H1 (cell line): Measurements from ENCODE around the gene CFAP61. TPM values are rescaled to one million over a fixed set of nuclear protein-coding genes. Genes with fewer than 3 reads are reported as not detected.

Experiments
- CTCF ChIA-PET: fragments of 300-600 bp; sonication (Branson Sonifier 250); formaldehyde crosslinking; loops from one replicate; lab custom pipeline; 2021; ENCODE audit not compliant: partially characterized antibody; lab: Charles Lee
- POLR2A ChIA-PET: fragments of 300-600 bp; sonication (Branson Sonifier 250); formaldehyde crosslinking; loops from one replicate; lab custom pipeline; 2021; ENCODE audit warnings: inconsistent platforms; ENCODE audit not compliant: partially characterized antibody; lab: Charles Lee
- DNase-seq, 2 experiments: peaks; one replicate each; pipeline versions ENCODE4 v3.0.0 to v3.0.0-alpha.2; 2010 to 2022; ENCODE audit warnings: low spot score in 2 of 2, low read depth in 1 of 2, mixed read lengths in 1 of 2
- FAIRE-seq: peaks from 2 replicates; lab custom pipeline; 2011; peaks lifted over from hg19 to GRCh38; lab: Jason Lieb, UNC
- H2AFZ ChIP-seq: 2 replicates; pipeline ENCODE4 v1.8.1; 2012; ENCODE audit warnings: low read length, inconsistent platforms
- H2AK5ac ChIP-seq: 2 replicates; pipeline ENCODE4 v1.6.1; 2013; ENCODE audit warnings: low read depth, low read length
- H2BK120ac ChIP-seq: replicated peaks from 2 replicates; pipeline ENCODE3; 2013; ENCODE audit warnings: low read depth, low read length, inconsistent platforms
- H2BK12ac ChIP-seq: 2 replicates; pipeline ENCODE4 v1.6.1; 2013; ENCODE audit warnings: low read depth, low read length
- H2BK15ac ChIP-seq: 2 replicates; pipeline ENCODE4 v1.6.1; 2013; ENCODE audit warnings: low read length
- H2BK20ac ChIP-seq: 2 replicates; pipeline ENCODE4 v1.6.1; 2013; ENCODE audit warnings: low read length
- H2BK5ac ChIP-seq: 2 replicates; pipeline ENCODE4 v1.6.1; 2013; ENCODE audit warnings: low read depth, low read length
- H3K14ac ChIP-seq: 2 replicates; pipeline ENCODE4 v1.6.1; 2013; ENCODE audit warnings: inconsistent platforms; ENCODE audit not compliant: insufficient read length
- H3K18ac ChIP-seq: 2 replicates; pipeline ENCODE4 v1.6.1; 2013; ENCODE audit warnings: low read length; ENCODE audit errors: extremely low read depth
- H3K23ac ChIP-seq: 2 replicates; pipeline ENCODE4 v1.6.1; 2013; ENCODE audit warnings: inconsistent platforms; ENCODE audit not compliant: insufficient read length
- H3K23me2 ChIP-seq: 2 replicates; pipeline ENCODE4 v1.6.1; 2013; ENCODE audit warnings: low read depth, low read length
- H3K27ac ChIP-seq: 2 replicates; pipeline ENCODE4 v1.6.1; 2011; ENCODE audit warnings: low read depth, low read length, inconsistent platforms
- H3K27me3 ChIP-seq, 4 experiments: replicated peaks in 1 of 4; 1 replicate in 1 of 4; 2 replicates in 3 of 4; pipeline versions ENCODE4 v1.6.1 to v1.8.1; 2011 to 2013; ENCODE audit warnings: low read length in 3 of 4, mild to moderate bottlenecking in 3 of 4, inconsistent platforms in 2 of 4, mixed read lengths in 2 of 4, moderate library complexity in 1 of 4; ENCODE audit not compliant: control insufficient read depth in 3 of 4, insufficient read depth in 3 of 4; ENCODE audit errors: extremely low read depth in 1 of 4
- H3K36me3 ChIP-seq, 4 experiments: 2 replicates each; pipeline versions ENCODE4 v1.6.1 to v1.8.1; 2011 to 2013; ENCODE audit warnings: mild to moderate bottlenecking in 4 of 4, low read length in 3 of 4, moderate library complexity in 2 of 4, control low read depth in 1 of 4, inconsistent platforms in 1 of 4; ENCODE audit not compliant: insufficient read depth in 4 of 4, control insufficient read depth in 2 of 4
- H3K4ac ChIP-seq: replicated peaks from 2 replicates; pipeline ENCODE3; 2013; ENCODE audit warnings: low read length, low read depth, mixed read lengths, inconsistent platforms; ENCODE audit not compliant: insufficient read length
- H3K4me1 ChIP-seq, 4 experiments: replicated peaks in 1 of 4; 1 replicate in 1 of 4; 2 replicates in 3 of 4; pipeline versions ENCODE4 v1.6.1 to v1.8.1; 2011 to 2013; ENCODE audit warnings: low read length in 3 of 4, inconsistent platforms in 2 of 4, mixed read lengths in 1 of 4; ENCODE audit not compliant: insufficient read depth in 4 of 4, control insufficient read depth in 3 of 4
- H3K4me2 ChIP-seq, 2 experiments: 2 replicates each; pipeline versions ENCODE4 v1.6.1 to v1.8.1; 2011 to 2013; ENCODE audit warnings: low read depth in 2 of 2, low read length in 2 of 2, control low read depth in 1 of 2, inconsistent platforms in 1 of 2, mild to moderate bottlenecking in 1 of 2; ENCODE audit not compliant: insufficient read depth in 1 of 2
- H3K4me3 ChIP-seq, 4 experiments: fragments of 200-600, 300-600 bp in 1 of 4; sonication (generic), shearing (Covaris generic), sonication (Bioruptor Twin) in 1 of 4; 2 replicates each; pipeline versions ENCODE4 v1.5.1 to v1.8.1; 2011 to 2016; ENCODE audit warnings: low read length in 4 of 4, low read depth in 3 of 4, control low read depth in 2 of 4, inconsistent platforms in 2 of 4, mild to moderate bottlenecking in 2 of 4, mixed read lengths in 1 of 4, moderate library complexity in 1 of 4; ENCODE audit not compliant: insufficient read depth in 2 of 4; ENCODE audit errors: extremely low read depth in 1 of 4
- H3K56ac ChIP-seq: replicated peaks from 2 replicates; pipeline ENCODE3; 2013; ENCODE audit warnings: low read depth, mild to moderate bottlenecking, mixed read lengths, low read length, inconsistent platforms; ENCODE audit not compliant: insufficient read length
- H3K79me1 ChIP-seq: 2 replicates; pipeline ENCODE4 v1.6.1; 2013; ENCODE audit warnings: low read depth, low read length, control low read depth
- H3K79me2 ChIP-seq, 2 experiments: 2 replicates each; pipeline versions ENCODE4 v1.6.1 to v1.8.1; 2012 to 2013; ENCODE audit warnings: low read length in 2 of 2, mild to moderate bottlenecking in 2 of 2, inconsistent platforms in 1 of 2; ENCODE audit not compliant: insufficient read depth in 2 of 2, control insufficient read depth in 1 of 2
- H3K9ac ChIP-seq, 4 experiments: replicated peaks in 1 of 4; 1 replicate in 1 of 4; 2 replicates in 3 of 4; pipeline versions ENCODE4 v1.6.1 to v1.8.1; 2011 to 2013; ENCODE audit warnings: low read depth in 3 of 4, low read length in 3 of 4, control low read depth in 2 of 4, mild to moderate bottlenecking in 2 of 4, moderate library complexity in 2 of 4, inconsistent platforms in 1 of 4; ENCODE audit errors: extremely low read depth in 1 of 4
- H3K9me3 ChIP-seq, 2 experiments: 2 replicates each; pipeline versions ENCODE4 v1.6.1 to v1.8.1; 2012 to 2013; ENCODE audit warnings: mild to moderate bottlenecking in 2 of 2, moderate library complexity in 2 of 2, control low read depth in 1 of 2, inconsistent platforms in 1 of 2, low read depth in 1 of 2, low read length in 1 of 2, mixed read lengths in 1 of 2; ENCODE audit not compliant: insufficient read depth in 2 of 2
- H4K20me1 ChIP-seq, 2 experiments: replicated peaks in 1 of 2; 2 replicates each; pipeline versions ENCODE3 to v1.8.1; 2011 to 2013; ENCODE audit warnings: inconsistent platforms in 2 of 2, low read length in 2 of 2, mild to moderate bottlenecking in 1 of 2; ENCODE audit not compliant: insufficient read depth in 2 of 2, control insufficient read depth in 1 of 2
- H4K5ac ChIP-seq: 2 replicates; pipeline ENCODE4 v1.6.1; 2013; ENCODE audit warnings: low read length, low read depth, mixed read lengths, inconsistent platforms; ENCODE audit not compliant: insufficient read length
- H4K8ac ChIP-seq: 2 replicates; pipeline ENCODE4 v1.8.0; 2013; ENCODE audit warnings: mild to moderate bottlenecking, moderate library complexity, low read length, inconsistent platforms; ENCODE audit not compliant: insufficient read depth; ENCODE audit errors: extremely low read depth
- H4K91ac ChIP-seq: replicated peaks from 2 replicates; pipeline ENCODE3; 2013; ENCODE audit warnings: low read length, mixed read lengths, inconsistent platforms; ENCODE audit not compliant: insufficient read length
- BRCA1 ChIP-seq: IDR thresholded peaks from 2 replicates; pipeline ENCODE4 v1.6.1; 2012; ENCODE audit warnings: low read depth, low read length, improper control_type of control experiment
- CHD2 ChIP-seq: IDR thresholded peaks from 2 replicates; pipeline ENCODE4 v1.6.1; 2012; ENCODE audit warnings: low read length, improper control_type of control experiment
- KDM1A ChIP-seq: fragments of 200-600, 300-600 bp; sonication (generic); IDR thresholded peaks from 2 replicates; pipeline ENCODE4 v1.7.1; 2016; ENCODE audit warnings: mild to moderate bottlenecking, low read length, borderline replicate concordance
- MAX ChIP-seq: IDR thresholded peaks from 2 replicates; pipeline ENCODE4 v1.6.1; 2012; ENCODE audit warnings: inconsistent platforms
- RAD21 ChIP-seq, 2 experiments: IDR thresholded peaks in 1 of 2; conservative IDR thresholded peaks in 1 of 2; 2 replicates each; pipeline ENCODE4 v1.6.1; 2011; ENCODE audit warnings: low read depth in 2 of 2, low read length in 2 of 2, improper control_type of control experiment in 1 of 2, inconsistent platforms in 1 of 2, mild to moderate bottlenecking in 1 of 2, moderate library complexity in 1 of 2
- TBP ChIP-seq: IDR thresholded peaks from 2 replicates; pipeline ENCODE4 v1.6.1; 2011; ENCODE audit warnings: low read depth, low read length, improper control_type of control experiment
- WGBS, 2 experiments: shearing (Covaris generic) in 1 of 2; methylation state at CpG; one replicate each; pipeline versions ENCODE4 v1.1.6 to v1.1.7; 2013 to 2015; ENCODE audit warnings: low lambda C conversion rate in 2 of 2, mixed read lengths in 2 of 2, inconsistent platforms in 1 of 2, low coverage in 1 of 2, missing lambda C conversion rate in 1 of 2; ENCODE audit not compliant: insufficient replicate concordance in 2 of 2, insufficient coverage in 1 of 2, insufficient read length in 1 of 2; ENCODE audit errors: extremely low coverage in 1 of 2, missing lambda C conversion rate in 1 of 2; 5-methylcytosine and 5-hydroxymethylcytosine counted together
- polyA plus RNA-seq, 7 experiments: library from polyadenylated mRNA; depleted of rRNA in 3 of 7; stranded (reverse) in 5 of 7; unstranded in 2 of 7; fragments of >200 nt in 5 of 7; fragments of 200-250 nt in 2 of 7; gene quantifications; 1 replicate in 5 of 7; 2 replicates in 1 of 7; 4 replicates in 1 of 7; pipeline versions ENCODE4 v1.2.1 to v1.2.3, GENCODE V29; 2011 to 2013; ENCODE audit warnings: missing spikeins in 2 of 7, mixed read lengths in 2 of 7
- total RNA-seq: library from RNA; stranded (reverse); fragmentation: NEBNext Ultra II Directional; extraction: Animal tissue kit (Norgen Biotek cat#: 25700); gene quantifications from 2 replicates; pipeline ENCODE4 v1.2.1, GENCODE V29; 2021

CFAP61 gene
- total and polyA plus RNA-seq, 2 of the 8 experiments (the other 6 are each of a cell fraction or from before 2014, with no cell fraction given): 0.29 to 0.61 TPM

- Histone ChIP-seq H4K91ac (no peak overlapping the region), H2BK5ac (no peak overlapping the region), H3K23me2 (no peaks in the 10 kb centered on the region), H4K8ac (no peak overlapping the region), H3K79me1 (no peaks in the 10 kb centered on the region), H4K5ac (no peak overlapping the region), H2BK20ac (no peak overlapping the region), H3K27ac (no peak overlapping the region), H2BK15ac (no peak overlapping the region), H3K27me3 (no peaks in the 10 kb centered on the region), H2AFZ (no peak overlapping the region), H2BK120ac (no peak overlapping the region), H3K14ac (no peak overlapping the region), H2BK12ac (no peak overlapping the region; the same call in 1 of the 2 replicates), H3K56ac (no peak overlapping the region), H3K18ac (no peak overlapping the region), H2AK5ac (no peak overlapping the region), H3K23ac (no peak overlapping the region), H3K4me1 (no peaks in the 10 kb centered on the region), H3K4ac (no peak overlapping the region), H3K4me2 (no peak overlapping the region), H3K36me3 (no peaks in the 10 kb centered on the region), H3K4me3 (no peak overlapping the region), H3K79me2 (no peaks in the 10 kb centered on the region), H3K9ac (no peak overlapping the region), H3K9me3 (peaks cover 0 to under 1% of the 10 kb centered on the region in 2 experiments; a peak in 1 of 4 replicates), H4K20me1 (peaks cover 0 to 2% of the 10 kb centered on the region in 2 experiments)
- POLR2A ChIA-PET: no interaction called here
- 87% methylated on average over 10 of the region's 11 CpGs; no CpG with 5 or more reads in 1 of the 2 experiments for WGBS, 2 experiments
- CTCF ChIA-PET: no interaction called here
- DNase-seq (no peak), FAIRE-seq (no peak)
- no peak for TF ChIP-seq KDM1A
- no peak for TF ChIP-seq CHD2
- TF ChIP-seq MAX: no peak
- TF ChIP-seq RAD21 (IDR thresholded peaks at IDR 0.05 in 1 of 2, conservative IDR thresholded peaks at IDR 0.05 in 1 of 2; ENCODE audit: low read depth in 2 of 2, low read length in 2 of 2): no peak
- TF ChIP-seq TBP: no peak
- no peak for TF ChIP-seq BRCA1
These were observed 179.4 kb downstream of the CFAP61 start for GRCh38 chr20:20231528-20232298.
